Umbilical cord (tissue), 2 donors: ENCODE measurements around the gene STOX1. TPM values are rescaled to one million over a fixed set of nuclear protein-coding genes. Genes with fewer than 3 reads are reported as not detected.
A peak's percentile ranks its signal among the peaks of the same experiment; 100 is the strongest.
"Not testable (repeated sequence)": the region's sequence is repeated elsewhere in the genome, so short reads cannot be mapped to it uniquely, and the experiment has no call there.

Experiments used
- DNase-seq: peaks from one replicate; pipeline ENCODE4 v3.0.0-alpha.2; 2015; ENCODE audit warnings: low spot score
- total RNA-seq: library from RNA; depleted of rRNA; stranded (reverse); fragments of >200 nt; gene quantifications from one replicate; pipeline ENCODE4 v1.2.3, GENCODE V29; 2014; ENCODE audit warnings: low replicate concordance; ENCODE audit not compliant: insufficient read depth

Gene STOX1
- 0.24 TPM for total RNA-seq

- peak; percentile 80 for DNase-seq
These were observed at the start of gene STOX1 for GRCh38 chr10:68826764-68827591. Gene STOX1, plus strand, starts transcription at chr10:68827531. Its CDS starts 93 bp downstream, at chr10:68827624.

- DNase-seq: no peak
These were observed 45.4 kb upstream of the STOX1 start for GRCh38 chr10:68781613-68782574.

- no peak for DNase-seq
These were observed 42.9 kb upstream of the STOX1 start for GRCh38 chr10:68784476-68784875.

- no peak for DNase-seq
These were observed 39.5 kb upstream of the STOX1 start for GRCh38 chr10:68787813-68788212.

- DNase-seq: no peak
These were observed 36.9 kb upstream of the STOX1 start for GRCh38 chr10:68790476-68790875.

- DNase-seq: no peak
These were observed 35.2 kb upstream of the STOX1 start for GRCh38 chr10:68792115-68792514.

- DNase-seq: no peak
These were observed 31.3 kb upstream of the STOX1 start for GRCh38 chr10:68795886-68796532.

GRCh38 chr10:68796605-68797004 lies 30.7 kb upstream of the STOX1 start:
- DNase-seq: peak; percentile 9

- no peak for DNase-seq
These were observed 27.1 kb upstream of the STOX1 start for GRCh38 chr10:68800211-68800610.

GRCh38 chr10:68804692-68805091 lies 22.6 kb upstream of the STOX1 start:
- DNase-seq: no peak

- not testable (repeated sequence) for DNase-seq
These were observed 16.5 kb upstream of the STOX1 start for GRCh38 chr10:68810830-68811229.

GRCh38 chr10:68811314-68812009 lies 15.9 kb upstream of the STOX1 start:
- DNase-seq: peak; percentile 45

GRCh38 chr10:68812420-68812819 lies 14.9 kb upstream of the STOX1 start:
- DNase-seq: no peak

GRCh38 chr10:68813559-68813958 lies 13.8 kb upstream of the STOX1 start:
- DNase-seq: no peak

- no peak for DNase-seq
These were observed 10.4 kb upstream of the STOX1 start for GRCh38 chr10:68816796-68817412.

GRCh38 chr10:68820359-68820758 lies 7.0 kb upstream of the STOX1 start:
- DNase-seq: not testable (repeated sequence)

GRCh38 chr10:68822626-68823025 lies 4.7 kb upstream of the STOX1 start:
- not testable (repeated sequence) for DNase-seq

GRCh38 chr10:68827592-68827959 lies 245 bp downstream of the STOX1 start:
- DNase-seq: not testable (repeated sequence)

GRCh38 chr10:68828083-68828601 lies 811 bp downstream of the STOX1 start:
- DNase-seq: not testable (repeated sequence)

GRCh38 chr10:68828833-68829232 lies 1.5 kb downstream of the STOX1 start:
- no peak for DNase-seq
